ENCODE results near the gene ATG101. TPM values are rescaled to one million over a fixed set of nuclear protein-coding genes. Genes with fewer than 3 reads are reported as not detected.
A peak's percentile ranks its signal among the peaks of the same experiment; 100 is the strongest.

Gene ATG101
- total and polyA plus RNA-seq, 2 of the 13 experiments (the other 11 are each of a cell fraction or from before 2014, with no cell fraction given), result 58.2 to 67.7 TPM

DNA sequence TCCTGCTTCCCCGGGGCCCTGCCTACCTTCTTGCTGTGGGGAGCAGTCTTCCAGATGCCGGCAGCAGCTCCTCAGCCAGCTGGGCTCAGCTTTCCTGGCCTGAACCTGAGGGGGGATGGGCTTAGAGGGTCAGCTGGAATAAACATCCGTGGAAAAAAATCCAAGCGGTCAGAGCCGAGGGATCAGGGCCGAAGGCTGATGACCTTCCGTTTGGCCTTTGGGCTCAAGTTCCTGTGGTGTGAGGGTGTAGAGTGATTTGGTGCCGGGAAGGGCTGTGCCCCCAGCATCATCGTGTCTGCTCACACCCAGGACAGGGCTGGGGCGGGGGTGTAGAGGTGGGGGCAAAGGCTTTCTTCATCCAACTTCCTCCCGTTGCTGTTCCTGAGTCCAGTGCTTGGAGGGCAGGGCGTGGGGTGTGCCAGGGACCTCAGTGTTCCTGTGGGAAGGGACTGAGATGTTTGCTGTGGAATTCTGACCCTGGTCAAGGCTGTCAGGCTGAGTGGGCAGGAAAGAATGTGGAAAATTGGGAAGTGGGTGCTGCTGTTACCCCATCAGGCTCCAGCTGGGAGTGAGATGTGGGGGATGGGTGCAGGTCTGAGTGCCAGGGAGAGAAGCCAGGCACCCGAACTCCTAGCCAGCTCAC lies 12.4 kb downstream of the ATG101 start (continued):
- no peak for TF ChIP-seq TAF1 (CRISPR knock-in tag; IDR thresholded peaks at IDR 0.05)
- TF ChIP-seq SMAD1 (CRISPR knock-in tag; IDR thresholded peaks at IDR 0.05; ENCODE audit: borderline replicate concordance, low read depth), result no peak
- TF ChIP-seq ZFY (CRISPR knock-in tag; IDR thresholded peaks at IDR 0.05), result no peak
- TF ChIP-seq ZNF274 (CRISPR knock-in tag; IDR thresholded peaks at IDR 0.05), result peak; percentile 14; the same call in 1 of the 2 replicates
- peak; percentile 75; the same call in 1 of the 2 replicates for TF ChIP-seq NR2F2 (IDR thresholded peaks at IDR 0.05; ENCODE audit: borderline replicate concordance, low read depth)
- peak; percentile 25; the same call in 1 of the 2 replicates for TF ChIP-seq FOXA3 (CRISPR knock-in tag; IDR thresholded peaks at IDR 0.05)
- no peak for TF ChIP-seq SNRNP70 (IDR thresholded peaks at IDR 0.05; ENCODE audit: low read depth, low read length)
- TF ChIP-seq TOE1 (CRISPR knock-in tag; IDR thresholded peaks at IDR 0.05), result no peak
- no peak for TF ChIP-seq NFATC3 (CRISPR knock-in tag; IDR thresholded peaks at IDR 0.05)
- TF ChIP-seq, protein P1, sequence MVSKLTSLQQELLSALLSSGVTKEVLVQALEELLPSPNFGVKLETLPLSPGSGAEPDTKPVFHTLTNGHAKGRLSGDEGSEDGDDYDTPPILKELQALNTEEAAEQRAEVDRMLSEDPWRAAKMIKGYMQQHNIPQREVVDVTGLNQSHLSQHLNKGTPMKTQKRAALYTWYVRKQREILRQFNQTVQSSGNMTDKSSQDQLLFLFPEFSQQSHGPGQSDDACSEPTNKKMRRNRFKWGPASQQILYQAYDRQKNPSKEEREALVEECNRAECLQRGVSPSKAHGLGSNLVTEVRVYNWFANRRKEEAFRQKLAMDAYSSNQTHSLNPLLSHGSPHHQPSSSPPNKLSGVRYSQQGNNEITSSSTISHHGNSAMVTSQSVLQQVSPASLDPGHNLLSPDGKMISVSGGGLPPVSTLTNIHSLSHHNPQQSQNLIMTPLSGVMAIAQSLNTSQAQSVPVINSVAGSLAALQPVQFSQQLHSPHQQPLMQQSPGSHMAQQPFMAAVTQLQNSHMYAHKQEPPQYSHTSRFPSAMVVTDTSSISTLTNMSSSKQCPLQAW (CRISPR knock-in tag; IDR thresholded peaks at IDR 0.05), result peak; percentile 84
- TF ChIP-seq MIXL1 (CRISPR knock-in tag; IDR thresholded peaks at IDR 0.05), result no peak
- TF ChIP-seq, protein P2, sequence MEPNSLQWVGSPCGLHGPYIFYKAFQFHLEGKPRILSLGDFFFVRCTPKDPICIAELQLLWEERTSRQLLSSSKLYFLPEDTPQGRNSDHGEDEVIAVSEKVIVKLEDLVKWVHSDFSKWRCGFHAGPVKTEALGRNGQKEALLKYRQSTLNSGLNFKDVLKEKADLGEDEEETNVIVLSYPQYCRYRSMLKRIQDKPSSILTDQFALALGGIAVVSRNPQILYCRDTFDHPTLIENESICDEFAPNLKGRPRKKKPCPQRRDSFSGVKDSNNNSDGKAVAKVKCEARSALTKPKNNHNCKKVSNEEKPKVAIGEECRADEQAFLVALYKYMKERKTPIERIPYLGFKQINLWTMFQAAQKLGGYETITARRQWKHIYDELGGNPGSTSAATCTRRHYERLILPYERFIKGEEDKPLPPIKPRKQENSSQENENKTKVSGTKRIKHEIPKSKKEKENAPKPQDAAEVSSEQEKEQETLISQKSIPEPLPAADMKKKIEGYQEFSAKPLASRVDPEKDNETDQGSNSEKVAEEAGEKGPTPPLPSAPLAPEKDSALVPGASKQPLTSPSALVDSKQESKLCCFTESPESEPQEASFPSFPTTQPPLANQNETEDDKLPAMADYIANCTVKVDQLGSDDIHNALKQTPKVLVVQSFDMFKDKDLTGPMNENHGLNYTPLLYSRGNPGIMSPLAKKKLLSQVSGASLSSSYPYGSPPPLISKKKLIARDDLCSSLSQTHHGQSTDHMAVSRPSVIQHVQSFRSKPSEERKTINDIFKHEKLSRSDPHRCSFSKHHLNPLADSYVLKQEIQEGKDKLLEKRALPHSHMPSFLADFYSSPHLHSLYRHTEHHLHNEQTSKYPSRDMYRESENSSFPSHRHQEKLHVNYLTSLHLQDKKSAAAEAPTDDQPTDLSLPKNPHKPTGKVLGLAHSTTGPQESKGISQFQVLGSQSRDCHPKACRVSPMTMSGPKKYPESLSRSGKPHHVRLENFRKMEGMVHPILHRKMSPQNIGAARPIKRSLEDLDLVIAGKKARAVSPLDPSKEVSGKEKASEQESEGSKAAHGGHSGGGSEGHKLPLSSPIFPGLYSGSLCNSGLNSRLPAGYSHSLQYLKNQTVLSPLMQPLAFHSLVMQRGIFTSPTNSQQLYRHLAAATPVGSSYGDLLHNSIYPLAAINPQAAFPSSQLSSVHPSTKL (CRISPR knock-in tag; IDR thresholded peaks at IDR 0.05), result peak; percentile 58
- TF ChIP-seq, protein P3, sequence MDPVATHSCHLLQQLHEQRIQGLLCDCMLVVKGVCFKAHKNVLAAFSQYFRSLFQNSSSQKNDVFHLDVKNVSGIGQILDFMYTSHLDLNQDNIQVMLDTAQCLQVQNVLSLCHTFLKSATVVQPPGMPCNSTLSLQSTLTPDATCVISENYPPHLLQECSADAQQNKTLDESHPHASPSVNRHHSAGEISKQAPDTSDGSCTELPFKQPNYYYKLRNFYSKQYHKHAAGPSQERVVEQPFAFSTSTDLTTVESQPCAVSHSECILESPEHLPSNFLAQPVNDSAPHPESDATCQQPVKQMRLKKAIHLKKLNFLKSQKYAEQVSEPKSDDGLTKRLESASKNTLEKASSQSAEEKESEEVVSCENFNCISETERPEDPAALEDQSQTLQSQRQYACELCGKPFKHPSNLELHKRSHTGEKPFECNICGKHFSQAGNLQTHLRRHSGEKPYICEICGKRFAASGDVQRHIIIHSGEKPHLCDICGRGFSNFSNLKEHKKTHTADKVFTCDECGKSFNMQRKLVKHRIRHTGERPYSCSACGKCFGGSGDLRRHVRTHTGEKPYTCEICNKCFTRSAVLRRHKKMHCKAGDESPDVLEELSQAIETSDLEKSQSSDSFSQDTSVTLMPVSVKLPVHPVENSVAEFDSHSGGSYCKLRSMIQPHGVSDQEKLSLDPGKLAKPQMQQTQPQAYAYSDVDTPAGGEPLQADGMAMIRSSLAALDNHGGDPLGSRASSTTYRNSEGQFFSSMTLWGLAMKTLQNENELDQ (CRISPR knock-in tag; IDR thresholded peaks at IDR 0.05; ENCODE audit: borderline replicate concordance), result no peak
- no peak for TF ChIP-seq SIX4 (CRISPR knock-in tag; IDR thresholded peaks at IDR 0.05)
- TF ChIP-seq, protein P4, sequence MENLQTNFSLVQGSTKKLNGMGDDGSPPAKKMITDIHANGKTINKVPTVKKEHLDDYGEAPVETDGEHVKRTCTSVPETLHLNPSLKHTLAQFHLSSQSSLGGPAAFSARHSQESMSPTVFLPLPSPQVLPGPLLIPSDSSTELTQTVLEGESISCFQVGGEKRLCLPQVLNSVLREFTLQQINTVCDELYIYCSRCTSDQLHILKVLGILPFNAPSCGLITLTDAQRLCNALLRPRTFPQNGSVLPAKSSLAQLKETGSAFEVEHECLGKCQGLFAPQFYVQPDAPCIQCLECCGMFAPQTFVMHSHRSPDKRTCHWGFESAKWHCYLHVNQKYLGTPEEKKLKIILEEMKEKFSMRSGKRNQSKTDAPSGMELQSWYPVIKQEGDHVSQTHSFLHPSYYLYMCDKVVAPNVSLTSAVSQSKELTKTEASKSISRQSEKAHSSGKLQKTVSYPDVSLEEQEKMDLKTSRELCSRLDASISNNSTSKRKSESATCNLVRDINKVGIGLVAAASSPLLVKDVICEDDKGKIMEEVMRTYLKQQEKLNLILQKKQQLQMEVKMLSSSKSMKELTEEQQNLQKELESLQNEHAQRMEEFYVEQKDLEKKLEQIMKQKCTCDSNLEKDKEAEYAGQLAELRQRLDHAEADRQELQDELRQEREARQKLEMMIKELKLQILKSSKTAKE (CRISPR knock-in tag; IDR thresholded peaks at IDR 0.05; ENCODE audit: borderline replicate concordance), result peak; percentile 83
- no peak for TF ChIP-seq ZC3H4 (CRISPR knock-in tag; IDR thresholded peaks at IDR 0.05; ENCODE audit: borderline replicate concordance)
- TF ChIP-seq ZNF432 (CRISPR knock-in tag; IDR thresholded peaks at IDR 0.05; ENCODE audit: borderline replicate concordance), result no peak

Data from HepG2 (cell line).